Measurements from ENCODE around the gene PLEKHG5.
A peak's percentile ranks its signal among the peaks of the same experiment; 100 is the strongest.

PLEKHG5 gene

GRCh38 chr1:6509220-6509918, 17.9 kb upstream of the PLEKHG5 start:
- no peak for DNase-seq

- DNase-seq, result no peak
Measured at GRCh38 chr1:6508816-6509189, 17.3 kb upstream of the PLEKHG5 start.

GRCh38 chr1:6508154-6508815, 16.8 kb upstream of the PLEKHG5 start:
- DNase-seq, result no peak

DNA sequence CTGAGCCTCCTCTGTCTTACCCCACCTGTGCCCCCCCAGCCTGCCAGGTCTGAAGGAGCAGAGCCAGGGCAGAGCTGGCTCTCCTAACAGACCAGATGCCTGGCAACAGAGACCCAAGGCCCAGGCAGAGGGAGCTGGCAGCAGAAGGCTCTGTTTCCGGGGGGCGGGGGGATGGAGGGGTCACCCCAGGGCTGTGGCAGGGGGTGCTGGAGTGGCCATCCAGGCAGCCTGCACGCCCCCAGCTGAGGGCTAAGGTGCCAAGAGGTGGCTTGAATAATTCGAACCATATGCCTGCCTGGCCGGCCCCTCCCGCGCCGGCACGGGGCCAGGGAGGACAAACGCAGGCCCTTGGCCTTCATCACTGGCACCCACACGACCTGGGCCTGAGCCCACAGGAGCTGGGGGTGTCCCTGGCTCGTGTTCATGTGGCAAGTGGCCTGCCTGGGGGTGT, 16.0 kb upstream of the PLEKHG5 start:
- DNase-seq, result no peak

DNA sequence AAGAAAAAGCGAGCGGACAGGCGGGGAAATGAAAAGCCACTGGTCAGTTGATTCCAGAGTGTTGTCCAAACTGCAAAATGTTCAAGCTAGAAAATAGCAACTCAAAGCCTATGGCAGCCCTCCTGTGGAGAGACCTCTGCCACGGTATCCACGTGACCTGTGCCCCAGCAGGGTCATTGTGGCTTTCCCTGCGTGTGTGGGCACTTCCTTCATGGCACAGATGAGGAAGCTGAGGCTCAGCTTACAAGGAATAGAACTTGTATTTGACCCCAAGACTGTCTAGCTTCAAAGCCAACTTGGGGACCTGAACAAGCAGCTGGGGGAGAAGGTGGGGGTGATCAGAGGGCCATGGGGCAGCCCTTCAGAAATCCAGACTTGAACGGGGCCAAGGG, 15.6 kb upstream of the PLEKHG5 start:
- no peak for DNase-seq

GRCh38 chr1:6506210-6507036, 15.0 kb upstream of the PLEKHG5 start:
- DNase-seq, result no peak

- DNase-seq, result no peak
Measured at GRCh38 chr1:6505367-6506209, 14.1 kb upstream of the PLEKHG5 start.

DNA sequence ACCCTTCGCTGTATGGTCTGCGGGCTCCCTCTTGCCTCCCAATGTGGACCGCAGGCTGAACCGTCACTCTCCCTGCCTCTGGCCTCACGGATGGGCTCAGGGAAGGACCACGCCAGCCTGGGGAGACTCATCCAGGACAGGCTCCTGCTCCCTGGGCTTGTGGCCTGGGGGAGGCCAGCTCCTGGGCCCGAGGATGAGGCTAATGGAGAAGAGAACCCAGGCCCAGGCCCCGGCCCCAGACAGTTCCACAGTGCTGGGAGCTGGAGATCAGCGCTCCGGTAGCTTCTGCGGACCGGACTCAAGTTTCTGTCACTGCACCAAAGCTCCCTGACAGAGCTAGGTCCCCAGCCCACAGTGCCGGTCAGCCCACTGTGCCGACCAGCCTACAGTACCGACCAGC, 13.4 kb upstream of the PLEKHG5 start:
- no peak for DNase-seq

DNA sequence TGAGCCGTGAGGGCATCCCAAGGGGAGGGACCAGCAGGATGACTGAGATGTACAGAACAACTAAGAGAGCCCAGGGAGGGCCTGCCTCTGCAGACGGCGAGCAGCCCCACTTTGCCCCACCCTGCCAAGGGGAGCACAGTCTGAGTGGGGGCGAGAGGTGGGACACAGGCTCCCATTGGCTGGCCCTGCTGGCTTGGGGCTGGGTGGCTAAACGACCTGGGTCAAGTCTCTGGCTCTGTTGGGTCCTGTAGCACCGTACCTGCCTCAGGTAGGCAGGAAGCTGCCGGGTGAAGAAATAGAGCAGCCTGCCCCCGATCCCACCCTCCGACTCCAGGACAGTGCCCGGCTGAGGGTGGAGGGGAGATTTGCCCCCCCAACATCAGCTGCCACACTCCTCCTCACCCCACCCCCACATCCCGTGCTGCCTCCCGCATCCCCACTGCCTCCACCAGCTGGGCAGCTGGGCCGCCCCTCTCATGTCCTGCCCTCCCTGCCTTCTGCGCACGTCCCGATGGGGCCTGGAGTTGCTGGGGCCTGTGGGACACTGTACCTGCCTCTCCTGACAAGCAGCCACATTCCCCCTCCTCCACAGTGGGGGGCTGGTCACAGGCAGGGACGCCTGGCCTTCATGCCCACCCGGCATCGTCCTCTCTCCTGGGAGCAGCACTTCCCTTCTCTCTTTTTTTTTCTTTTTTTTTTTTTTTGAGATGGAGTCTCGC, 12.6 kb upstream of the PLEKHG5 start:
- DNase-seq, result no peak

DNA sequence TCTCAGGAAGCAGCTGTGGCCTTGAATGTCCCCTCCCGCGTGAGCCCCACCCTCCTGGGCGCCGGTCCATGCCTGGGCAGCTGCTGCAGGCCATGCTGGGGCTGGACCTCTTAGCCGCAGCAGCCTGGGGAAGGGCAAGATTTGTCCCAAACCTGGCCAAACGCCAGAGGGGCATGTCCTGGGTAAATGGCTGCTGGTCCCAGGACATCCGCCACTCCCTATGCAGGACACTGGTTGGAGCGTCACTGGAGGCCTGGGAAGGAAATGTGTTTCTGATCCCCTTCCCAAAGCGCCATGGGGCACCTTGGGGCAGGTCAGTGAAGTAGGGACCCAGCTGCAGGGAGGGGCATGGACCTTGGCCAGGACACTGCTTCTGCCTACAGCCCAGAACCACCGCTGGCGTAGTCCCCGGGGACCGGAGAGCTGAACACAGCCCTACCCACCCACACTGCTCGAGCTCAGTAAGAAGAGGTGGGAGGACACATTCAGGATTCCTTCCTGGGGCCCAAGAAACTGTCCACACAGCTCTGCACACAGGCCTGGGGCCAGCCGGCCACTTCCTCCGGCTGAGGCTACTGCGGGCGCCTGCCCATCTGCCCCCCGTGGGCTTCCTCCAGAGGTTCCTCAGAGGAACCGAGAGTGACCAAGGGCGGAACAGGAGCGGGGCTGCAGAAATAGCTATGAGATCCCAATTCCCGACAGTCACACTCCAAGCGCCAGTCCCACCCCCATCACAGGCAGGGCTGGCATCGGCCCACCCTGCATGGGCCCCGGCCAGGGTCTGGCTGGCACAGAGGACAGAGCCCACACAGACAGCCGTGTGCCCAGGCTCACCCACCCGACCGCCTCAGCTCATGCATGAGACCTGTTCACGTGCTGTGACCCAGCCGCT, 10.8 kb upstream of the PLEKHG5 start:
- no peak for DNase-seq

DNA sequence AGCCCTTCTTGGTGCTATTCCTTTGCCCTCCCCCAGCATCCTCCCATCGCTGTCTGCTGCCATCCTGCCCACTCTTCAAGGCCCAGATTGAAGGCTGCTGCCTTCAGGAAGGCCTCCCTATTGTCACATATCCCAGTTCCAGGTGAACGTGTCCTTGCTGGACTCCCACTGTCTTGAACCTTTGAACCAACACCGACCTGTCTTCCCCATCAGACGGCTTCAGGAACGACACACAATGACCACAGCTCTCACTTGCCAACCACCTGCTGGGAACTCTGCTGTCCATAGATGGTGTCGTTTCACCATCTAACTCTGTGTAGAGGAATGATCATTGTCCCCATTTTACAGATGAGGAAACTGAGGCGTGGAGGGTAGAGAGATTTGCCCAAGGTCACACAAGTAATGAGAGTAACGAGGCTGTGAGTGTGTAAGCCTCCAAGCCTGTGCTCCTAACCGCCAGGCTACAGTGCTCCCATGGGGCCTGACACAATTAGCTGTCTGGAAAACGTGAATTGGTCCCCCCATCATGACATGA, 9.9 kb upstream of the PLEKHG5 start:
- DNase-seq, result no peak

GRCh38 chr1:6500544-6501278, 9.2 kb upstream of the PLEKHG5 start:
- DNase-seq, result no peak

DNA sequence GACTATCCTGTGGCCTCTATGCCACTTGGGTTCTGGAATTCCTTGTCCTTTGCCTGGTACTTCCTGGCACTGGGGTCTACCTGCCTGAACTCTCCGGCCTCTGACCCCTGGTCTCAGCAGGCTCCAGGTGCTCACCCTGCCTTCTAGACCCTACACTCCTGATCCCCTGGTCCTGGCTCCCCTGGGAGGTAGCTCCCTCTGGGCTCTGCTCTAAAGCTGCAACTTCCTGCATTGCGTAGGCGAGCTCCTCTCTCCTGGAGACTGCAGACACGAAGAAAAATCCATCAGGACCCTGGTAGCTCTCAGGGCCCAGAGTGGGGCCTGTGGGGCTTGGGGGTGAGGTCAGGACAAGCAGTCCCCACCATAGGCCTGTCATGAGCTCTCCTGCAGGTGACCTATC, 7.8 kb upstream of the PLEKHG5 start:
- no peak for DNase-seq

DNA sequence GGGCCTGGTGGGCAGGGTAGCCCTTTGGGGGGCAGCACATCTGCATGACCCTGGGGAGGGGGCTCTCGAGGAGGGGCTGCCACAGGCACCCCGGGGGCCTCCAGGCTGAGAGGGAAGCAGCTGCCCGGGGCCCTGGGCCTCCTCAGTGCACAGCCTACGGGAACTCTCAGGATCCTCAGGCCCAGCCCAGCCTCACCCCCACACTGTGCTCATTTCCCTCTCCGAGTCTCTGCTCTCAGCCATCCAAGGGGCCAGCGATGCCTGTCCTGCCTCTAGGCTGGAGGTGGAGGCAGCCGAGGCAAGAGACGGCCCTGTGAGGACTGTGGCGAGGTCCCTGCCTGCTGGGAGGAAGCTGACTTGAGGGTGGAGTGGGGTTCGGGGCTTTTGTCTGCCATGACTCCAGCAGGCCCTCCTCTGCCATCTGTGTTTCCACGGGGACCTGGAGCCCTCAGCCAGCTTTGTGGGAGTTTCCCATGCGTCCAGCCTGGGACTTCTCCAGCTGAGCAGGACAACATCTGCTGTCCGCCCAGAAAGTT, 7.2 kb upstream of the PLEKHG5 start:
- DNase-seq, result no peak

- no peak for DNase-seq
Measured at GRCh38 chr1:6497867-6498575, 6.6 kb upstream of the PLEKHG5 start.

DNA sequence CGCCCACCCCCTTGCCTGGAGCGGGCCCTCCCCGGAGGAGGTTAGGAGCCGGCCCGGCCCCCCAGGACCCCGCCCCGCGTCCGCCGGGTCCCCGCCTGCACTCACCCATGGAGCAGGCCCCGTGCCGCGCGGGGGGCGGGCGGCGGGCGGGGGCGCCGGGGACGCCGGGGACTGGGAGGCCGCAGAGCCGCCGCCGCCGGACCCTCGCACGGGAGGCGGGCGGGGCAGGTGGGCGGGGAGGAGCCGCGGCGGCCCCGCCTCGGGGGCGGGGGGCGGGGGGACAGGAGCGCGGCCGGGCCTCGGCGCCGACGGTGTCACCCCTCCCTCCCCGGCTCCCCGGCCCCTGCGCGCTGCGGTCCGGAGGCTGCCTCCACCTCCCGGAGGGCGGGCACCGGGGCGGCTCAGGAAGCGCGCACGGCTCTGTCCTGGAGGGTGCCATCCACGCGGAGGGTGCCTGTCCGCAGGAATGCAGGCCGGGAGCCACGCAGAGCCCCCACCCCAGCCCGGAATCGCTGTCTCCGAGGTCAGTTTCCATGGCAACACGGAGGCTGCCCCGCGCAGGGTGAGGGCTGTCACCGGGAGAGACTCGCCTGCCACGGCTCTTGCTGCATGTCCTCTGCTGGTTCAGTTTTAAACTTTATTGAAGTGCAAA, 5.9 kb upstream of the PLEKHG5 start:
- DNase-seq, result peak; percentile 48

DNA sequence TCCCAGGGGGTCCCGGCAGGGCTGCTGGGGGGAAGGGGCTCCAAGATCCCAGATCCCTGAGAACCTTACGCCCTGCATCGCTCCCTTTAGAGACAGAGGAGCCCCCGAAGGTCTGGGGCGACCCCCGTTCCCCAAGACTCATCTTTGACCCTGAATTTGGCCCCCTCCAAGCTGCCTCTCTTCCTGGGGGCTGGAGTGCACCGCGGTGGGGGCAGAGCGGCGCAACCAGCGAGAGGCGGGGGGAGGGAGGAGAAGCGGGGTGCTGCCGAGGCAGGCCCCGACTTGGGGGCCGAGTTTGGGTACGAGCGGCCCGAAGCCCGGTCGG, 5.4 kb upstream of the PLEKHG5 start:
- DNase-seq, result no peak

DNA sequence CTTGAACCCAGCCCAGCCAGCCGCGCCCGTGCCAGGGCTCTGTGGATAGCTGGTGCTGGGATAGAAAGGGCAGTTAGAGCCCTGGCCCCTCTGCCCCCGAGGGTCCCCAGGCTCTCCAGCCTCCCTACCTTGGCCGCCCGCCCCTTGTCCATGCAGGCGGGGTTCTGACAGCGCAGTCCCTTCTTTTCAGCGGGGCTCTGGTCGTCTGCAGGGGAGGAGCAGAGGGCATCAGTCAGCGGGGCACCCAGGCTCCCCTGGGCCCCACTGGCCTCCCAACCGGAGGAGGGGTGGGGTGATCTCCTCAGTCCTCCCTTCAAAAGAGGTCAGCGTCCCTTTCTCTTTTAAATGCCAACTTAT, 4.9 kb upstream of the PLEKHG5 start:
- no peak for DNase-seq

Data from activated CD8-positive, alpha-beta memory T cell treated with anti-CD3 and anti-CD28 coated beads, Interleukin-2, amount 50 U/mL, for 4 hours (primary cell).